GM21576 (cell line): ENCODE data around the gene VSIG8.
A peak's percentile ranks its signal among the peaks of the same experiment; 100 is the strongest.
"Not testable (repeated sequence)": the region's sequence is repeated elsewhere in the genome, so short reads cannot be mapped to it uniquely, and the experiment has no call there.

Experiments used
- ATAC-seq: cut with Tn5 transposase; IDR thresholded peaks from one replicate; pipeline ENCODE4 v1.9.1; 2021; ENCODE audit warnings: mild to moderate bottlenecking, moderate library complexity; ENCODE audit not compliant: unreplicated experiment

Gene VSIG8, protein sequence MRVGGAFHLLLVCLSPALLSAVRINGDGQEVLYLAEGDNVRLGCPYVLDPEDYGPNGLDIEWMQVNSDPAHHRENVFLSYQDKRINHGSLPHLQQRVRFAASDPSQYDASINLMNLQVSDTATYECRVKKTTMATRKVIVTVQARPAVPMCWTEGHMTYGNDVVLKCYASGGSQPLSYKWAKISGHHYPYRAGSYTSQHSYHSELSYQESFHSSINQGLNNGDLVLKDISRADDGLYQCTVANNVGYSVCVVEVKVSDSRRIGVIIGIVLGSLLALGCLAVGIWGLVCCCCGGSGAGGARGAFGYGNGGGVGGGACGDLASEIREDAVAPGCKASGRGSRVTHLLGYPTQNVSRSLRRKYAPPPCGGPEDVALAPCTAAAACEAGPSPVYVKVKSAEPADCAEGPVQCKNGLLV

DNA sequence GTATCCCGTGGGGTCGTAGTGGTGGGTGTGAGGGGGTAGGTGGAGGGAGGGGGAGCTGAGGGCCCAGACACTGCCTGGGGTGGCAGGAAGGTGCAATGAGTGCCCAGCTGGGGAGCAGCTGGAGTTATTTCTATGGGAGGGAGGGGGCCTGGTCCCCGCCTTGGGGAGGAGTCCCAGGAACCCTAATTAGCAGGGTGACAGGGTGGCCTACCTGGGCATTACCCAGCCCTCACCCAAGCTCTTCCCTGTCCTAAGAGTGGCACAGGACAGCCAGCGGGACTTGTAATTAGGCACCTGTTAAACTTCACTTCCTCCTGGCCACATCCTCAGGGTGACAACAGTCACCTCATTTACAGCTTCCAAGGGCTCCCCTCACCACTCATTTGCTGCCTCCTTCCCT is at the start of gene VSIG8:
VSIG8 (minus strand) TSS at position 101 of the 400 bp plus-strand sequence. CDS start 136 bp downstream, outside the sequence.
- no peak for ATAC-seq

DNA sequence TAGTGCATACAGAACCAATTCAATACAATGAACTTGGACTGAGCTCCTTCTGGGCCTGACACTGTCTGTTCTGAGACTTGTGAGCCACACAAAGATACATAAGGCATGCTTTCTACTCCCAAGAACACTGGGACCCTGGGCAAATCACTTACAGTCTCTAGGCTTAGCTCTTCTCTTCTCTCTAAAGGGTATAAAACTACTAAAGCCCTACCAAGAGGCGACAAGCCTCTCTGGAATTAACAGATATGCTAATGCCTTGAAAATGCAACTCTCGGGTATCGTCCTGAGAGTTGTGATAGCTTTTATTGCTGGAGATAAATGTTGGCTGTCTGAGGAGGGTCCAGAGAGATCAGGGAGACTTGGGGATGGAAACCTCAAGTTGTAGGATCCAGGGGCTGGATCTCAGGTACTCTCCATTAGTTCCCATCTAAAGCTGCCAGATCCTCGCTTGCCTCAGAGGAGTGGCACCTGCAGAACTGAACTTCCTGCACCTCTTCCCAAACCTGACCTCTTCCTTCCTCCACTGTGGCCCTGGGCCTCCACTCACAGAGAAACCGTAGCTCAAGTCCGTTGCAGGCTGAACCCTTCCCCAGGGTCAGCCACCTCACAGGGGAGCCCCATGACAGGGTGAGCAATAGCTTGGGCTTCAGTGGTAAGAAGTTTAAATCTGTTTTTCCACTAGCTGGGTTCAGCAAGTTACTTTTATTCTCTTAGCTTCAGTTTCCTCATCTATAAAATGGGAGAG is 49.0 kb upstream of the VSIG8 start:
- ATAC-seq, result no peak

DNA sequence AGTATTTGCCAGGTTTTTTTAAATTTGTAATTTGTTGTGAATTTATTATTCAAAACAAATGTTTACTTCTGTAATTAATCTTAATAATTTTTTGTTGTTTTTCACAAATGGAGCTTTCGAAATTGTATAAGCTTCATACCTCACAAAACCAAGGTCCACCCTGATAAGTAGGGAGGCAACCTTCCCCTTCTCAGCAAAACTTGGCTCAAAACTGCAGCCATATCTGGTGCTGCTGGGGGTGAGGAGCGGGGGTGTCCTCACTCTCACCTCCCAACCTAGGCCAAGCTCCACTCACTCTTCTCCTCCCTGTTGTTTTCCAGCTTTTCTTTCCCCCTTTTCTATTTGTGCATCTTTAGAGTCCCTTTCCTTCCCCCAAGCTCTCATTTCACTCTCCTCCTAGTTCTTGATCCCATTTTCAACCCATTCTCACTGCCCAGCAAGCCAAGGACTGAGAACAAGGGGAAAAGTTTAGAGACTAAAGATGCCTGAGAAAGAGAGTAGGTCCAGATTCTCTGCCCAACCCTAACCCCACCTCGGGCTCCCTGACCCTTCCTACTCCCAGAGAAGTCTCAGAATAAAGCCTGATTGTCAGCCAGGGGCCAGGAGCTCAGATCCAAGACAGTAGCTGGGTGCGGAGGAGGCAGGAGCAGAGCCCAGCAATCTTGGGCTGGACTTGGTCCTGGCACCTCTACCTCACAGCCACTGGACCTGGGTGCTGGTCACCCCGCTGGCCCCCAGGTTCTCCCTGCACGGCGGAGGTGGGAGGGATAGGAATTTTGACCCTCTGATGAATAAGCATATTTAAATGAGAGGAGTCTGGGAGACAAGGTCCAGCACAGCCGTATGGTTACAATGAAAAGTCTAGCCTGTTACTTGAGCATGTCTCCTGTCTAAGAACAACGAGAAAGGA is 45.8 kb upstream of the VSIG8 start:
- no peak for ATAC-seq

DNA sequence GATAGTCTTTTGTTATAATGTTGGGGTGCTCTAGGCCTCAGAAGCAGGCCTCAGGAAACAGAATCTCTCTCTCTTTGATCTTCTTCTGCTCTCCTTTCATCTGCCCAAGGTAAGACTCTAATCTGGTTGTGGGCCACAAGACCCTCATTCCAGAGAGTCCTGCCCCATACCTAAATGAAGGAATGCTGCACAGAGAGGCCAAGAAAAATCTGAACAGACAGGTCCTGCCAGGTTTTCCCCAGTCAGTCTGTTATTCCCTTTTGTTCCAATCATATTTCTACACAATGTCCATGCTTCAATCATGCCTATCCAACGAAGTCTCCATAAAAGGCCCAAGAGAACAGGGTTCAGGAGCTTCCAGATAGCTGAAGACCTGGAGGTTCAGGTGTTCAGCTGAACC is 44.5 kb upstream of the VSIG8 start:
- no peak for ATAC-seq

DNA sequence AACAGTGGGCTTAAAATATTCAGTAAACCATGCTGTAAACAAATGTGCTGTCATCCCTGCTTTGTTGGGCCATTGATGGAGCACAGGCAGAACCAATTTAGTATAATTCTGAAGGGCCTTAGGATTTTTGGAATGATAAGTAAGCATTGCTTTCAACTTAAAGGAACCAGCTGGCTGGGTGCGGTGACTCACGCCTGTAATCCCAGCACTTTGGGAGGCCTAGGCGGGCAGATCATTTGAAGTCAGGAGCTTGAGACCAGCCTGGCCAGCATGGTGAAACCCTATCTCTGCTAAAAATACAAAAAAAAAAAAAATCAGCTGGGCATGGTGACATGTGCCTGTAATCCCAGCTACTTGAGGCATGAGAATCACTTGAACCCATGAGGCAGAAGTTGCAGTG is 41.6 kb upstream of the VSIG8 start:
- ATAC-seq, result not testable (repeated sequence)

DNA sequence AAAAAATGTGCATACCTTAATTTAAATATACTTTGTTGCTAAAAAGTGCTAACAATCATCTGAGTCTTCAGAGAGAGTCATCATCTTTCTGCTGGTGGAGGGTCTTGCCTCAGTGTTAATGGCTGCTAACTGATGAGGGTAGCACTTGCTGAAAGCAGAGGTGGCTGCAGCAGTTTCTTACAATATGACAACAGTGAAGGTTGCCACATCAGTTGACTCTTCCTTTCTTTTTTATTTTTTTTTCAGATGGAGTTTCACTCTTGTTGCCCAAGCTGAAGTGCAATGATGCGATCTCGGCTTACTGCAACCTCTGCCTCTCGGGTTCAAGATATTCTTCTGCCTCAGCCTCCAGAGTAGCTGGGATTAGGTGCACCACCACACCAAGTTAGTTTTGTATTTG is 40.1 kb upstream of the VSIG8 start:
- no peak for ATAC-seq

DNA sequence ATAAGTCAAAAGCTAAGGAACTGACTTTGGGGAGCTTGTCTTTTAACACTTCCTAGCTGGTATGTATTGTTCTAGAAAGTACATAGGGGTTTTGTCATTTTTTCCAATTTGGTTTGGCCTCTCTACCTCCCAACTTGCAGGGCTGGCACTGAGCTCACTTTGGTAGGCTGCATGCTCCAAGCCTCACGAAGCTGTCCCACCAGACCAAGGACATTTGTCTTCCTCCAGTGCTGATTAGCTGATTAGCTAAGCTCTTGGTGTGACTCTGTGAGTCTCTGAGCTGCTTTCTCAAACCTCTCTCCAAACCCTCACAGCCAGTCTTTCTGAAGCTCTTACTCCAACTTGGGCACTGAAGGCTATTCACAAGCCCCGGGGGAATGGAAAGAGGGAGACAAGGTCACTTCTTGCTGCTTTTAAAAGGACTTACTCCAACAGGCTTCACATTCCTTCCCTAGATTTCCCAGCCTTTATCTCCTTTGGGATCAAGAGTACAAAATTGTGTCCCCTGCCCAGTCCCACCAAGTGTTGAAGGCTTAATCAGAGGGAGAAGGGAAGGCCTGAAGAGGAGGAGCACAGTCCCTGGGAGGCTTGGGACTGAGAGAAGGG is 38.4 kb upstream of the VSIG8 start:
- no peak for ATAC-seq

DNA sequence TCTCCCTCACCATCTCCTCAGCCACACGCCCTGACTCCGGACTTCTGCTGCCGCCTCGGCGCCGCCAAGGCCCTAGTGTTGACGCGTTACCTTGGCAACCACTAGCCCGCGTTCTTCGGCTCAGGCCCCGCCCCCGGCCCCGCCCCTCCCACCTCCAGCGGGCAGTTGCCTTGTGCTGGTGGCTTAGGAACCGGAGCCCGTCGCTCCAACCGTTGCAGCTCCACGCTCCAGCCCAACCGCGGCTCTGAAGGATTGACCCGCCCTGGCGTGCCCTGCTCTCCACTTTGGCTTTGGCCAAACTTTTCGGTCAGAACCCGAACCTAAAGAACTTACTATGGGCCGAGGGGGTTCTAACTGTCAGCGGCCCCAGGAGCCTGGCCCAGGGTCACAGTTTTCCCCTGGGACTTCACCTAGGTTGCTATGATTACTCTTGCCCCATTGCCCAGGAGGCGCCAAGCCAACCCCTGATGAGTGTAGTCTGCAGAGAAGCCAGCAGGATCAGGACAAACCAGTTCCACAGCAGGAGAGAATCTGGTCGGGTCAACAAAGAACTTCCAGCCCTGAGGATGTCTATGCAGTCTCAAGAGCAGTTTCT is 37.7 kb upstream of the VSIG8 start, which contains the start of gene CFAP45:
CFAP45 (minus strand) TSS at position 80 of the 595 bp plus-strand sequence; CDS start at position 13, 67 bp downstream.
- no peak for ATAC-seq

DNA sequence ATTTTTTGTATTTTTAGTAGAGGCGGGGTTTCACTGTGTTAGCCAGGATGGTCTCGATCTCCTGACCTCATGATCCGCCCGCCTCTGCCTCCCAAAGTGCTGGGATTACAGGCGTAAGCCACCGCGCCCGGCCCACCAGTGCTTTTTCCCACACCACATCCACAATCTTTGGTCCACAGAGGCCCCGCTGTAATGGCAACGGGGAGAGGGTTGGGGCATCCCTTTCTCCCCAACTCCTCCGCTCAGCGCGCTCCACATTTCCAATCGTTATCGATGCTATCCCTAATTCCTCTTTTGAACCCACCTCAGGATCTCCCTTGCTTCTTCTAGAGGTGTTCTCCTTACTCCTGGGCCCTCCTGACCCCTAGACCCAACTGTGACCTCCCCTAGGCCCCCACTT is 37.2 kb upstream of the VSIG8 start:
- ATAC-seq, result not testable (repeated sequence)

DNA sequence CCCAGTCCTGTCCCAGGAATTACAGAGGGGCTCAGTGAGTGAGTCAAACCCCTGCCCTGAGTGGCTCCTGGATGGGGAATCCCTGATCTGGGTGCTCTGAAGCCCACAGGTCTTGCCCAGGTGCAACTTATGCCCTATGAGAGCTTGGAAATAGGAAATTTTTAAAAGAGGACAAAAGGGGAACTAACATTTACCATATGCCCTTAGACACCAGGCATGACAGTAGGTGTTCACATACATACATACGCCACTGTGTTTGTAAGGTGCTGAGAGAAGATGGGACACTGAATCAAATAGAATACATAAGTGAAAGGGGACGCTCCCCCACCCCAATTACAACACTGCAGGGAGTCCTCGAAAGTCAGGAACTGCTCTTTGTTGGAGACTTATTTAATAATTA is 36.1 kb upstream of the VSIG8 start:
- no peak for ATAC-seq

DNA sequence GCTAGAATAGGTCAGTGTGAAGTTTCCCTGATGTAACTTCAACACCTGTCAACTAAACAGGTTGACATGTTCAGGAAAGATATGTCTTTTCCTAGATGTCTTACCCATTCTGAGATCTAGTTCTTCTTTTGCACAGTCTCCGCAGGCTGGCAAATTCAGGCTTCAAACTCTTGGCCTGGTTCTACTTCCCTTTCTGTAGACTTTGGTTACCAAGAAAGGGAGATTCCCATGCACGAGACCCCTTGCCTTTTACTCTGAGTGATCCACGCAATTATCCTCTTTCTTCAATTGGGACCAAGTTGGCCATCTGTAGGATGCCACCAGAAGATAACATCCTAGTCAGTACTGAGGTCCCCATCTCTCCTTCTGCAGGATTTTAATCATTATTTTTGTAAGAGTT is 35.5 kb upstream of the VSIG8 start:
- ATAC-seq, result no peak

DNA sequence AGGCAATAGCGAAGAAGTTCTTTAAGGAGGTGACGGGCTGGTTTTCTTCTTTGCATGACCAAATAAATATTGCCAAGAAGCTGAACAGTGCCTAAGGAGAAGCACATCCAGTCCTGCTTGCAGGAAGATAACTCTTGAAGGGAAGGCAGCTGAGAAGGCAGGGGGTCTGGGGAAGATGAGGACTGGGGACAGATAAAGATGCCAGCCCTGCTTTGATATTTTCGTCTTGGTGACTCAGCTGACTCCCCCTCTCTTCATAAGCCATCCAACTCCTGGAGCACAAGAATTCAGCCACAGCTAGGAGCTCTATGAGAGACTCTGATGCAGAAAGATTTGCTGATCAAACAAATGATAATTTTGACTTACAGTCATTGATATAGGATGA is 34.1 kb upstream of the VSIG8 start:
- ATAC-seq, result no peak

DNA sequence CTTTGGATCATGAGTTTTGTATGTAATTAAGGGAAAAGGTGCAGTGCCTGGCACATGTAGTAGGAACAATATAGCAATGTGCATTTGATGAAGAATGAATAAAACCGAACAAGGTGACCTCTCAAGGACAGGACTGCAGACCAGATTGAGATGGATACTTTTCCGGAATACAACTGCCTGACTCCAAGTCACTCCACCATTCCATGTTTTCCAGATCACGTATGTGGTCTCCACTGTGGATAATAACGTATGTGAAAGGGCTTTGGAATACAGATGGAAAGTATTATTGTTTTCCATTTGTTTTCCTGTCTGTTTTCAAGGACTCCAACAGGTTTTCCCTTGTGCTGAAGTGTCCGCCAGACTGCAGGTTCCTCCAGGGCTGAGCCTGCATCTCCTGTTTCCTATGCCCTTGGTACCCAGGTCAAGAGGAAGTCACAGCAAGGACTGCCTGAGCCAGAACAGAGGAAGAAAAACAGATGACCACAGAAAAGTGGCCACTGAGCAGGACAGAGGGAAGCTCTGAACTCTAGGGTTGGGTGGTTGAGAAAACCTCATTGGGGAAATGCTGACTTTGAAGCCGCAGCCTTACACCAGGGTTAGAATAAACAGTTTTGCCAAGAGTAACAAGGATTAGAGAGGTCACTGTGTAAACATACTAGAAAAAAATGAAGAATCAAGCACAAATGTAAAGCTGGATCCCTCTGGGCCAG is 33.5 kb upstream of the VSIG8 start:
- no peak for ATAC-seq

DNA sequence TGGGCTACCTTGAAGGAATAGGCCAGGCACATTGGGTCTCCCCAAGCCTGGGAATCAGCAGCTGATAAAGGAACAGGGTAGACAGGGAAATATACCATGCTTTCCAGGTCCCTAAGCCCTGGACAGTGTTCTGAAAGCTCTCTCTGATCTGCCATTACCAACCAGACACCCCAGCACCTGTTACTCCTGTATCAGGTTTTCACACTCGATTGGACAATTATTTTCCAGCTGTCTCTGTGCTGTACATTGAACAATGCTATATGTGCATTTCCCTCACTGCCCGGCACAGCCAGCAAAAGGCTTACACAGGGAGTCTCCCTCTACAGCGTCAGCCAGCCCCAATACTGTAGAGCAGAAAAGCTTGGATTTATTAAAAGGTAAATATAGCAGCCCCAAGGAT is 32.8 kb upstream of the VSIG8 start:
- ATAC-seq, result no peak

DNA sequence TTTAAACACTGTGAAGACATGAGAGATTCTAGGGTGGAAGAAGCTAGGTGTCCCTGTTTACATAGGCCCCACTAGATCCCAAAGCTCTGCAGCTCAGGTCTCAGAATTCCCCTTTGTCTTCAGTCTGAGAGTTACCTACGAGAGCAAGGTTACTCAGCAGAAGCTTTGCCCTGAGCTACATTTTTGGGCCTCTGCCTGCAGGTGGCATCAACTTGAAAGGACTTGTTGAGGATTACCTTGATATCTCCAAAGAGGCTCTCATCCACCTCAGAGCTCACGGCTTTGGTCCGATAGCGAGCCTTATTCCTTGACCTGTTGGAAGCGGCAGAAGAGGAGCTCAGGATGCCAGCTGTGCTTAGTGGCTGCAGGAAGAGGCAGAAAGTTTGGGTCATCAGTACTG is 30.5 kb upstream of the VSIG8 start:
- no peak for ATAC-seq

DNA sequence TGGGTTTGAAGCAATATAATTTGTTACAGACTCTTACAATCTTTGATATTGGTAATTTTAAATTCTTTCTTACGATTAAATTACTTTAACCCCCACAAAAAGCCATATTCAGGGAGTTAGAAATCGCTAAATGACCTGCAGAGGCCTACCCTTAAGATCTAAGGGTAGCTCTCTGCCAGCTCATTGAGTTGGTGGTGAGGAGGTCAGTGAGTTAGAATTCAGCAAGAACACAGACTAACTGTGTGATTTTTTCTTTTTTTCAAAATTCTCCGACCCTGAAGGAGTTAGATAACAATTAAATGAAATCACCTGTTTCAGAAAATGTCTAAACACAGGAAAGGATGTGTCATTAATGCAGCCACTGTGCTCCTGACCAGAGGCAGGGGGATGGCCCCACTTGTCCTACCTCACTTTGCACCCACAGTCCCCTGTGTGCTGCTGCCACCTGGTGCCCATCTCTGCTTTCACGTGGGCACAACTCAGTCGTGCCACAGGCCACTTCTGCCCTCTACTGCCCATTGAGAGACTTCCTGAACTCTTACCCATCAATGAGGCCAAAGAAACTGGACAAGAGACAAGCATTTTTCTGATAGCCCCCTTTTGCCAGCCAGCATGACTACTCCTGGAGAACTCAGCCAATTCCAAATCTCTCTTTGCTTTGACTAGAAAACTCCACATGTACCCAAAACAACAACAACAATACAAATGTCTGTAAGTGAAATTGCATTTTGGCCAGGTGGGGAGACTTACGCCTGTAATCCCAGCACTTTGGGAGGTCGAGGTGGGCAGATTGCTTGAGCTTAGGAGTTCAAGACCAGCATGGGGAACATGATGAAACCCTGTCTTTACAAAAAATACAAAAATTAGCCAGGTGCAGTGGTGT is 29.1 kb upstream of the VSIG8 start:
- ATAC-seq, result peak; percentile 56

DNA sequence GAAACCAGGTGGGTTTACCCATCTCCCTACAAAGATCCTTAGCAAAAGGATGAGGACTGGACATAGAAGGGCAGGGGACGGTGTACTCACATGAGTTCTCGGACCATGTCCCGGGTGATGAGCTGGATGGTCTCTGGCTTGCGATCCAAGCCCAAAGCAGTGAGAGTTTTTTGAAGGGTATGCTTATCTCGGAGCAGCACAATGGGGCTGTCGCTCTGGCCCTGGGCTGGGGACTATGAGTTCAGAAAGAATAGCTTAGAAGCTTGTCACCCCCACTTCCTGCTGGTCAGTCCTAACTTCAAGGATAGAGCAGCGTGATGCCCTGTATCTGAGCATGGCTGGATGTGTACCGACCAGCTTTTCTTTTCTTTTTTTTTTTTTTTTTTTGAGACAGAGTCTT is 27.9 kb upstream of the VSIG8 start:
- ATAC-seq, result no peak

DNA sequence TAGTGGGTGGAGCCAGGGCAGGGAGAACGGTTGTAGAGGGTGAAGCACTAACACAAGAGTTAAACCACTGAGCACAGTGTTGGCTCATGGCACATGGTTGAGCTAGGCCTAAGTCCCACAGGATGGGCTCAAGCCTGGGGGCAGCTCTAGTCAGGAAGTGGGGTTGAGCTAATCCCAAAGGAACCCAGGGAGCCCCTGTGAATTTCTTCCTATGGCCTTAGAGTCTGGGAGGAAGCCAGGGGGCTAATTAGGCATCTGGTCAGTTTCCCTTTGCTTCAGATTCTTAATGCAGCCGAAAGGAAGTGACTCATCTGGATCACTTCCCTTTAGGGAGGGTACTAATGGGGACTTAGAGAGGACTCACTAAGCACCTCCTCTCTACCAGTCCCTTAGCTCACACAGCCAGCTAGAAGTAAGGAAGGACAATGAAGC is 27.4 kb upstream of the VSIG8 start:
- ATAC-seq, result peak; percentile 81

DNA sequence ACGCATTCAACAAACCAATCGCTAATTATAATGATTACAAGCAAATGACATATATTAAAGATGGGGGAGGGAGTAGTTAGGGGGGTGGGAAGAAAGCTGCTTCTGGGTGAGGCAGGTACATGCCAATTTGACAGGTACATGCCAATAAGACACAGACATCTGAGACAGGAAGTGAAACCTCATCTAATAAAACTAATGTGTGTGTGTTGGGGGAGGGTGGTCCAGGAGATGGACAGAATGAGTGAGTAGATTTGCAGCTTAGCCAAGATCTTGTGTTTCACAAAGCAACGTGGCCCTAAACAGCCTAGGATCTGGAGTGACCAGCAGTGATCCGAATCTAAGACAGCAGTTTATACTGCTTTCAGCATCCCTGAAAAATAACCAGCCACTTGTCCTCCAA is 26.7 kb upstream of the VSIG8 start:
- ATAC-seq, result no peak
